ENCODE data around the gene RNF141.

RNF141 gene

GRCh38 chr11:10495464-10495786 lies 45.6 kb downstream of the RNF141 start:
- Mint-ChIP-seq H3K4me3 (no peak overlapping the region), H3K9me3 (no peaks in the 10 kb centered on the region), H3K27ac (no peak overlapping the region), H3K36me3 (ENCODE audit: low read depth) (peaks cover 100% of the 10 kb centered on the region), H3K27me3 (no peaks in the 10 kb centered on the region), H3K4me1 (ENCODE audit: low read depth) (peaks cover 16% of the 10 kb centered on the region)
- intact Hi-C loops (cut with micrococcal nuclease), result no loop called here

GRCh38 chr11:10494636-10495463 lies 46.1 kb downstream of the RNF141 start:
- peaks cover 17% of the 10 kb centered on the region for H3K4me1 Mint-ChIP-seq (ENCODE audit: low read depth)
- peaks cover 100% of the 10 kb centered on the region for H3K36me3 Mint-ChIP-seq (ENCODE audit: low read depth)
- intact Hi-C loops (cut with micrococcal nuclease), result no loop called here
- no peaks in the 10 kb centered on the region for H3K27me3 Mint-ChIP-seq
- H3K4me3 Mint-ChIP-seq, result no peak overlapping the region
- no peak overlapping the region for H3K27ac Mint-ChIP-seq
- no peaks in the 10 kb centered on the region for H3K9me3 Mint-ChIP-seq

GRCh38 chr11:10493041-10493663 lies 47.8 kb downstream of the RNF141 start:
- Mint-ChIP-seq H3K4me3 (no peak overlapping the region), H3K36me3 (ENCODE audit: low read depth) (peaks cover 100% of the 10 kb centered on the region), H3K4me1 (ENCODE audit: low read depth) (peaks cover 30% of the 10 kb centered on the region), H3K9me3 (no peaks in the 10 kb centered on the region), H3K27me3 (no peaks in the 10 kb centered on the region), H3K27ac (no peak overlapping the region)
- intact Hi-C loops (cut with micrococcal nuclease), result no loop called here

GRCh38 chr11:10492084-10492483 lies 48.9 kb downstream of the RNF141 start:
- no peaks in the 10 kb centered on the region for H3K27me3 Mint-ChIP-seq
- H3K9me3 Mint-ChIP-seq, result no peaks in the 10 kb centered on the region
- H3K4me1 Mint-ChIP-seq (ENCODE audit: low read depth), result peaks cover 33% of the 10 kb centered on the region
- H3K4me3 Mint-ChIP-seq, result no peak overlapping the region
- no peak overlapping the region for H3K27ac Mint-ChIP-seq
- intact Hi-C loops (cut with micrococcal nuclease), result no loop called here
- peaks cover 100% of the 10 kb centered on the region for H3K36me3 Mint-ChIP-seq (ENCODE audit: low read depth)

- H3K4me3 Mint-ChIP-seq, result no peak overlapping the region
- intact Hi-C loops (cut with micrococcal nuclease), result no loop called here
- peaks cover 100% of the 10 kb centered on the region for H3K36me3 Mint-ChIP-seq (ENCODE audit: low read depth)
- no peaks in the 10 kb centered on the region for H3K27me3 Mint-ChIP-seq
- H3K27ac Mint-ChIP-seq, result no peak overlapping the region
- no peaks in the 10 kb centered on the region for H3K9me3 Mint-ChIP-seq
- H3K4me1 Mint-ChIP-seq (ENCODE audit: low read depth), result peaks cover 33% of the 10 kb centered on the region
Observed at GRCh38 chr11:10490398-10491241, 50.4 kb downstream of the RNF141 start.

GRCh38 chr11:10490032-10490397 lies 51.0 kb downstream of the RNF141 start:
- Mint-ChIP-seq H3K9me3 (no peaks in the 10 kb centered on the region), H3K27me3 (no peaks in the 10 kb centered on the region), H3K4me1 (ENCODE audit: low read depth) (peaks cover 33% of the 10 kb centered on the region), H3K27ac (no peak overlapping the region), H3K4me3 (no peak overlapping the region), H3K36me3 (ENCODE audit: low read depth) (peaks cover 100% of the 10 kb centered on the region)
- intact Hi-C loops (cut with micrococcal nuclease), result no loop called here

GRCh38 chr11:10488934-10489691 lies 51.9 kb downstream of the RNF141 start:
- intact Hi-C loops (cut with micrococcal nuclease), result no loop called here
- Mint-ChIP-seq H3K4me1 (ENCODE audit: low read depth) (peaks cover 33% of the 10 kb centered on the region), H3K36me3 (ENCODE audit: low read depth) (peaks cover 100% of the 10 kb centered on the region), H3K9me3 (no peaks in the 10 kb centered on the region), H3K4me3 (no peak overlapping the region), H3K27ac (no peak overlapping the region), H3K27me3 (no peaks in the 10 kb centered on the region)

- Mint-ChIP-seq H3K27ac (no peak overlapping the region), H3K4me1 (ENCODE audit: low read depth) (peaks cover 33% of the 10 kb centered on the region), H3K36me3 (ENCODE audit: low read depth) (peaks cover 100% of the 10 kb centered on the region), H3K27me3 (no peaks in the 10 kb centered on the region), H3K4me3 (no peak overlapping the region), H3K9me3 (no peaks in the 10 kb centered on the region)
- intact Hi-C loops (cut with micrococcal nuclease), result no loop called here
Observed at GRCh38 chr11:10488121-10488933, 52.7 kb downstream of the RNF141 start.

GRCh38 chr11:10487002-10487647 lies 53.9 kb downstream of the RNF141 start:
- intact Hi-C loops (cut with micrococcal nuclease), result no loop called here
- Mint-ChIP-seq H3K36me3 (ENCODE audit: low read depth) (peaks cover 100% of the 10 kb centered on the region), H3K4me3 (no peak overlapping the region), H3K9me3 (no peaks in the 10 kb centered on the region), H3K4me1 (ENCODE audit: low read depth) (peaks cover 33% of the 10 kb centered on the region), H3K27ac (no peak overlapping the region), H3K27me3 (no peaks in the 10 kb centered on the region)

GRCh38 chr11:10486161-10486840 lies 54.7 kb downstream of the RNF141 start:
- H3K27me3 Mint-ChIP-seq, result no peaks in the 10 kb centered on the region
- no peaks in the 10 kb centered on the region for H3K9me3 Mint-ChIP-seq
- no peak overlapping the region for H3K4me3 Mint-ChIP-seq
- peaks cover 30% of the 10 kb centered on the region for H3K4me1 Mint-ChIP-seq (ENCODE audit: low read depth)
- intact Hi-C loops (cut with micrococcal nuclease), result no loop called here
- peaks cover 100% of the 10 kb centered on the region for H3K36me3 Mint-ChIP-seq (ENCODE audit: low read depth)
- H3K27ac Mint-ChIP-seq, result no peak overlapping the region

GRCh38 chr11:10485646-10486045 lies 55.3 kb downstream of the RNF141 start:
- Mint-ChIP-seq H3K9me3 (no peaks in the 10 kb centered on the region), H3K4me1 (ENCODE audit: low read depth) (peaks cover 31% of the 10 kb centered on the region), H3K36me3 (ENCODE audit: low read depth) (peaks cover 100% of the 10 kb centered on the region), H3K27me3 (no peaks in the 10 kb centered on the region), H3K4me3 (no peak overlapping the region), H3K27ac (no peak overlapping the region)
- intact Hi-C loops (cut with micrococcal nuclease), result no loop called here

- peaks cover 23% of the 10 kb centered on the region for H3K4me1 Mint-ChIP-seq (ENCODE audit: low read depth)
- H3K27ac Mint-ChIP-seq, result no peak overlapping the region
- peaks cover 100% of the 10 kb centered on the region for H3K36me3 Mint-ChIP-seq (ENCODE audit: low read depth)
- no peaks in the 10 kb centered on the region for H3K27me3 Mint-ChIP-seq
- no peaks in the 10 kb centered on the region for H3K9me3 Mint-ChIP-seq
- intact Hi-C loops (cut with micrococcal nuclease), result no loop called here
- no peak overlapping the region for H3K4me3 Mint-ChIP-seq
Observed at GRCh38 chr11:10484461-10485180, 56.4 kb downstream of the RNF141 start.

Measured in dendritic cell treated with granulocyte-macrophage colony-stimulating factor and Interleukin-4, amounts not matched to agents 40 ng/mL and 50 ng/mL, for 4 days (primary cell).